NCI-H2171 treated with DMSO at 0.1 percent for 48 hours (cell line): Measurements from ENCODE around the gene TPBGL.

Experiments used
- DNase-seq: peaks from one replicate; lab custom pipeline; 2025; lab: John Stamatoyannopoulos, UW

The TPBGL gene, protein sequence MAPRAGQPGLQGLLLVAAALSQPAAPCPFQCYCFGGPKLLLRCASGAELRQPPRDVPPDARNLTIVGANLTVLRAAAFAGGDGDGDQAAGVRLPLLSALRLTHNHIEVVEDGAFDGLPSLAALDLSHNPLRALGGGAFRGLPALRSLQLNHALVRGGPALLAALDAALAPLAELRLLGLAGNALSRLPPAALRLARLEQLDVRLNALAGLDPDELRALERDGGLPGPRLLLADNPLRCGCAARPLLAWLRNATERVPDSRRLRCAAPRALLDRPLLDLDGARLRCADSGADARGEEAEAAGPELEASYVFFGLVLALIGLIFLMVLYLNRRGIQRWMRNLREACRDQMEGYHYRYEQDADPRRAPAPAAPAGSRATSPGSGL

DNA sequence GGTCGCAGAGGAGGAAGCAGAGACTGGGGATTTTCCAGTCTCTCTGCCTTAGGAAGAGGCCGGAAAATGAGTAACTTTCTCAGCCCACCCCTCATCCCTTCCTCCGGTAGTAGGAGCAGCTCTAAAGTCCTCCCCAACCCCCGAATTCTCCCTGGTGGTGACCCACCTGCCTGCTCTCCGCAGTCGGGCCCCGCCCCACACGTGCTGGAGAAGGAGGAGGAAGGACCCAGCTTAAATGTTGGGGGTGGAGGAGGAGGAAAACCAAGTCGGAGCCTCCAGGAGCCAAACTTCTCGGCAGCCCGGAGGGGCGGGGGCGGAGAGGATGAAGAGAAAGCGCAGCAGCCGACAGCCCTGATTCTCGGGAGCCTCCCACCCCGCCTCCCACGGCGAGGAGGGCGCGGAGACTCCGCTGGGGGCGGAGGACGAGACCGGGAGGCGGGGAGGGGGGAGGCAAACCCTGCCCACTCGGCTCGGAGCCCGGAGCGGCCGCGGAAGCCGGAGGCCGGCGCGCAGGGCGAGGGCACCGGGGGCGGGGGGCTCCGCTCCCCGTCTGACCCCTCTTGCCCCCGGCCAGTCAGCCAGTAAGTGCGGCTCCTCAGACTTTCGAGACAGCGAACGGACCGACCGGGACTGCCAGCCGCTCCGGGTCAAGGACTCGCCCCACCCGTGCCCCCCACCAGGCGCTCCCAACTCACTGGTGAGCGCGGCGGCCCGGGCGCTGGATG, at the start of gene TPBGL:
Gene TPBGL, plus strand, starts transcription at position 464 of the 725 bp plus-strand sequence. CDS start 276 bp downstream, outside the sequence.
- no peak for DNase-seq

DNA sequence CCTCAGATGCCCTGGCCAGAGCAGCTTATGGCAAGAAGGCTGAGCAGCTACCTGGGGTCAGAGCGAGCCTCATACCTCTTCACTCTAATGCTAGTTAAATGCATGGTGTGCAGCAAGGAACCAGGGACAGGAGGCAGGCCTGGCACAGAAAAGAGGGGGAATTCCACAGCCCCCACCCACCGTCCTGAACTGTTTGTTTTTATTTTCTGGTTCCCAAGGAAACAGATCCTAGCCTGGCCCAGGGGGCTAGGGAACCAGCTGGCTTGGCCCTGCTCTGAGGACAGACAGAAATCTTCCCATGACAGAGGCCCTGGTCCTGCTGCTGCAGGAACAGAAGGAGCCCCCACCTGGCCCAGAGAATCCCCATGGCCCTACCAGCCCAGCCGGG, 49.2 kb upstream of the TPBGL start:
- DNase-seq = peak; percentile 61

DNA sequence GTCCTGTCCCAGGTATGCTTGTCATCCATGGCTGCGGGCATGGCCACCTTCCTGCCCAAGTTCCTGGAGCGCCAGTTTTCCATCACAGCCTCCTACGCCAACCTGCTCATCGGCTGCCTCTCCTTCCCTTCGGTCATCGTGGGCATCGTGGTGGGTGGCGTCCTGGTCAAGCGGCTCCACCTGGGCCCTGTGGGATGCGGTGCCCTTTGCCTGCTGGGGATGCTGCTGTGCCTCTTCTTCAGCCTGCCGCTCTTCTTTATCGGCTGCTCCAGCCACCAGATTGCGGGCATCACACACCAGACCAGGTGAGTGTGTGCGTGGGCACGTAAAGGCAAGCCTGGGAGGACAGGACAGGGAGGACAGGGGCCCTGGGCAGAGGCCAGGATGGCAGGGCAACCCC, 47.3 kb upstream of the TPBGL start:
- DNase-seq = no peak

DNA sequence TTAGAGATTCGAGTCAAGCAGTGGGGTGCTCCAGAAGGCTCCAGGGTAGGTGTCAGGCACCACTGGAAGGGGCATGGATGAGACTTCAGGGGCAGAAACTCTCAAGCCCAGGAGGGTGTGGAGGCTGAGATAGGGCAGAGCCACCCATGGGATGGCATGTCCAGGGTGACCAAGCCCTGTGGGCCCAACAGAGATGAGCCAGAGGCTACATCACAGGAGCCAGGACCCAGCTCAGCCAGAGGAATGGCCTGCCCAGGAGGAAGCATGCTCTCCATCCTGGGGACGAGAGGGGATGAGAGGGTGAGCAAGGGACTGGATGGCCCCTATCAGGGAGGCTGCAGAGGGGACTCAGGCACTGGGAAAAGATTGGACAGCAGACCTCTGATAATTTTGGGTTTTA, 46.9 kb upstream of the TPBGL start:
- no peak for DNase-seq

DNA sequence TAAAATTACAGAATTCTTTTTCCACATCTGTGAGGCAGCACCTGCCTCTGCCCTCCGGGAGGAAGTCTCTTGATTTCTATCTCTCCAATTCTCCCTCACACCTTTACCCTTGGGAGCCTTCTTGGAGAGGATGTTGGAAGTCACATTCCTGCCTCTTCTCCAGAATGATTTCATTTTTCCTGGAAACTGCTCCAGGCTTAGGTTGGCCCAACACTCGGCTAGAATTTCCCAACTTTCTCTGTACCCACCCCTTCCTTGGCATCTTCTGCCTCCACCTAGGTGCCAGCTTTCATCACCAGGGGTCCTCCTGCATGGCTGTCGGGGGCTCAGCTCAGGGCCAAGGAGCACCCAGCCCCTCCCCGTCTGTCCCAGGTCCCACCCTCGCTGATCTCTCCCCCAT, 46.4 kb upstream of the TPBGL start:
- no peak for DNase-seq

DNA sequence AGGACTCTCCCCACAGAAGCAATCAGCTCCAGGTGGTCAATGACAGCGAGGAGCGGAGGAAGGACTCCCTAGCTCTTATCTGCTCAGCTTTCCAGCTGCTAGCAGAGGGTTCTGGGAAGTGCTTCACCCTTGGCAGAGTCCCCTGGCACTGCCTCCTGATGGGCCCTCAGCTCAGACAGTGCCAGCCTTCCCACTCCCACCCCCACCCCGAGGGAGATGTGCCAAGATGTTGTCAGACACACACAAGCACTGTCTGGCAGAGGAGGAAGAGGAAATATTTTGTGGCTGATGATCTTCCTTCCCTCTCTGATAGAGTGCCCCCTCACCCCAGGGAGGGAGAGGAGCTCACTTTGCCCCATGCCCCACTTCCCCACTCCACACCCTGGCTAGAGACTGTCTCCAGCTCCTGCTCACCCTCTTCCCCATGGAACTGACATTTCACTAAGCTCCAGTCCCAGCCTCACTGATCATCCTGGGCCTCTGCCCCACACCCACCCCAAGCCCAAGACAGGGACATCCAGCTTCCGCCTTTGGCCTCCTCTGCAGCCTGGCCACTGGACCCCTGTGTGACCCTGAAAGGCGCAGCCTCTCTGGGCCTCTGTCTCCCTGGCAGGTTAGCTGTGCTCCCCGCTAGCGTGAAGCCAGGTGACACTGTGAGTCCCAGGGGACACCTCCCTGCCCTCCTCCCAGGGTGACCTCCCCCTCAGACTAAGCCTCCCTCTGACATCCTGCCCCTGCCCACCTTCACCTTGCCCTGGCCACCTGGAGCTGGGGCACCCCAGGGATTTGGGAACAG, 45.2 kb upstream of the TPBGL start:
- peak; percentile 11 for DNase-seq

DNA sequence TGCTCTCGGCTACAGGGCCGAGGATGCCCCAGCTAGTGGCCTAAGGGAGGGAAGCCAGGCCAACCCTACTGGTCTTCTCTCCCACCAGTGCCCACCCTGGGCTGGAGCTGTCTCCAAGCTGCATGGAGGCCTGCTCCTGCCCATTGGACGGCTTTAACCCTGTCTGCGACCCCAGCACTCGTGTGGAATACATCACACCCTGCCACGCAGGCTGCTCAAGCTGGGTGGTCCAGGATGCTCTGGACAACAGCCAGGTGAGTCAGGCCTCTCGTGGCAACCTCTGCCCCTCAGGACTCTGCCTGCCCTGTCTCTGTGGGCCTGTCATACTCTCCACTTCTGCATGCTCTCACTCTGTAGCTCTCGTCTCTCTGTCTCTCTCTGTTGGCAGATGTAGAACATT, 44.1 kb upstream of the TPBGL start:
- no peak for DNase-seq

DNA sequence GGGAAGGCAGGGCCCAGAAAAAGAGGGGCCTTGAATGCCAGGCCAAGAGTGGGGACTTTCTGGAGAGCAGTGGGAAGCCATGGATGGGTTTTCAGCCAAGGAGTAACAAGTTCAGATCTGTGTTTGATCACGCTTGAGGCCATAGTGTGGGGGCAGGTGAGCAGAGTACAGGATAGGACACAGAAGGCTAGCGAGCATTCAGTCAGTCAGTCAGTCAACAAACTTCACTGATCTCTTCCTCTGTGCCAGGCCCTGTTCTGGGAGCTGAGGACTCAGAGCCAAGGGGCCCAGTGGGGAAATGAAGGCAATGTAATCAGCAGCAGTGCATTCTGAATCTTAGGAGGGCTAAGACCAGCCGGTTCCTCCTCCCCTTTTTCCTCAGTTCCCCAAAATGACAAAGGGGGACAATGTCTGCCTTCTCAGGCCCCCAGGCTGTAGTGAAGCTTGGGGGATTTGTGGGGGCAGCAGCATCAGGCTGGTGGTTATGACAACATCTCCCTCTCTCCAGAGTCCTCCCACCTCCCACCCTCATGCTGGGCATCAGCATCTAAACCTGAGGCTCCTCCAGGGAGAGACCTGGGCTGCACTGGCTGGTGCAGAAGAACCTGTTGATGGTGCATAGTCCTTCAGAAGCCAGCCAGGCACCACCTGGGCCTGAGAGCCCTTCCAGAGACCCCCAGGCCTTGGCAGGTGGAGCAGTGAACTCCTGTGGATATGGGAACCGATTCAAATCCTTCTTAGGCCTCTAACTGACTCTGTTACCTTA, 42.9 kb upstream of the TPBGL start:
- no peak for DNase-seq

DNA sequence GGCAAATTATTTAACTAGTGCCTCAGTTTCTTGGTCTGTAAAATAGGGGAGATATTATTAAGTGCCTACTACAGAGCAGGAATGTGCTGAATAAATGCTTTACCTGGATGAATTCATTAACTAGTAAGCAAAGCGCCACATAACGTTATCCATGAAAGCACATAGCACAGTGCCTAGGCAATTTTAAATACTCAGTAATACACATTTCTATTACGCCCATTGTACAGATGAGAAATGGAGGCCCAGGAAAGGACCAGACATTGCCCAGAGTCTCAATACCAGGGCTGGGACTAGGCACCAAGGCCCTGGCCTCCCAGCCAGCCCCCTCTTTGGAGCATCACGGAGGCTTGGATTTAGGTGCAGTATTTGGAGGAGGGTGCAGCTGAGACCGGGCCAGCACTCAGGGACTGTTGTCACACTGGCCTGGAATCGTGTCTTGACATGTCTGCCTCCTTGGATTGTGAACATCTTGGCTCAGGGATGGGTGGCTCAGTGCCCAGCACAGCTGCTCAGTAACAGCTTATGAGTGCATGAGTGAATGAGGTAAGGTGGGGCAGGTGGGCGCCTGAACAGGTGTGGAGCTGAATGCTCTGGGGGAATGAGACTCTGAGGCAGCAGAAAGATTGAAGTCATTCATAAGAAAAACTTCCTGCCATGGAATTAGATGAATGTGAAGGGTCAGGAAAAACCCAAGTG, 42.1 kb upstream of the TPBGL start:
- peak; percentile 86 for DNase-seq

DNA sequence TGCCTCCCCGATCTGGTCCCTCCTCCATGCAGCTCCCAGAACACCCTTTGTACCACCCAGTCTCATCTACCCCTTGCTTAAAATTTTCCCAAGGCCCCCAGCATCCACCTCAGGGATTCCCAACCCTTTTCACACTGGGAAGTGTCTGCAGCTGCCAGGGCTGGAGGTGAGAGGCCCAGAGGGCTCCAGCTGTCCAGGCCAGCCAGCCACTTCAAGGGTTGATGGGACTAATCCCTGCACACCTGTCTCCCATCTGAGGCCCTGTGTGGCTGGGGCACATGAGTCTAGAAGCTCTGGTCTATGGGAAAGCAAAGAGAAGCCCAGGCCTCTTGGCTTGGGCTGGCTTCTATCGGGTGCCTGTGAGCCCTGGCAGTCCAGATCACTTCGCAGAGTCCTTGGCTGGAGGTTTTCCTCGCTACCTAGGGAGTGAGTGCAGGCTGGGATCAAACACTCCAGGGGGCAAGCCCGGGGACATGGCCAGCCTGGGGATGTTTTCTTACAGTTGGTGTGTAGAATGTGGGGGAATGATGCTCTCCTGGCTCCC, 41.1 kb upstream of the TPBGL start:
- DNase-seq = peak; percentile 49

DNA sequence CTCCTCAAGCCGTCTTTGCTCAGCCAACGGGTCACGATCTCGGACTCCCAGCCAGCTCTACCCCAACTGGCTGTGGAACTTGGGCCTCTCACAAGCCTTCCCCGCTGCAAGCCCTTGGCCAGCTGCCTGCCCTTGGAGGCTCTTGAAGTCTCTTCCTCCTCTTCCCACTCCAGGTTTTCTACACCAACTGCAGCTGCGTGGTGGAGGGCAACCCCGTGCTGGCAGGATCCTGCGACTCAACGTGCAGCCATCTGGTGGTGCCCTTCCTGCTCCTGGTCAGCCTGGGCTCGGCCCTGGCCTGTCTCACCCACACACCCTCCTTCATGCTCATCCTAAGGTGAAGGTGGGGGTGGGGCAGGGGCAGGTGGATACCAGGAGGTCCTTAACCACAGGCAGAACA, 40.5 kb upstream of the TPBGL start:
- DNase-seq = no peak

DNA sequence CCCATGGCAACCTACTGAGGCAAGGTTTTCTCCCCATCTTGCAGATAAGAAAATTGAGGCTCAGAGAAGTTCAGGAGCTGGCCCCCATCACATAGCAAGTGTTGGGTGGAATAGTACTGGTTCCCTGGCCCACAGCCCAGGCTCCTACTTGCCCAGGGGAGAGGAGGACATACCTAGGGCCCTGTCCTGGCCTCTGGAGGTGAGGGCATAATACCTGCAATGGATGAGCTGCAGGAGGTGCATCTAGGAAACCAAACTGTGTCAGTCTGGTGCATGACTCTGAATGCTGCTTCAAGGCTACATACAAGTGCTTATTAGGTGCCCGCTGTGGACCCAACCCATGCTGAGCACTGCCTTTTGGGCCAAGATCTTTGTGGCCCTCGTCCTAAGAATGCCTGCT, 40.0 kb upstream of the TPBGL start:
- no peak for DNase-seq

DNA sequence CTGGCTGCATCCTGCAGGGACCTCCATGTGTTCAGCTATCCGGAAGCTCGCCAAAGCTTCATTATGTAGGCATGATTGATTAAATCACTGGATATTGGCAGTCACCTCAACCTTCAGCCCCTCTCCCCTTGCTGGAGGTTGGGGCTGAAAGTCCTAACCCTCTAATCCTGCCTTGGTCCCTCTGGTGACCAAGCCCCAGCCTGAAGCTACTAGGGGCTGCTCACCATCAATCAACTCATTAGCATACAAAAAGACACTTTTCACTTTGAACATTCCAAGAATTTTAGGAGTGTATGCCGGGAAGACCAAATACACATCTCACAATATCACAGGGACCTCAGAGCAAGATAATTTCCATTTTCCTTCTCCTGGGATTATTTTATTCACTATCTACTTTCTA, 38.8 kb upstream of the TPBGL start:
- no peak for DNase-seq

DNA sequence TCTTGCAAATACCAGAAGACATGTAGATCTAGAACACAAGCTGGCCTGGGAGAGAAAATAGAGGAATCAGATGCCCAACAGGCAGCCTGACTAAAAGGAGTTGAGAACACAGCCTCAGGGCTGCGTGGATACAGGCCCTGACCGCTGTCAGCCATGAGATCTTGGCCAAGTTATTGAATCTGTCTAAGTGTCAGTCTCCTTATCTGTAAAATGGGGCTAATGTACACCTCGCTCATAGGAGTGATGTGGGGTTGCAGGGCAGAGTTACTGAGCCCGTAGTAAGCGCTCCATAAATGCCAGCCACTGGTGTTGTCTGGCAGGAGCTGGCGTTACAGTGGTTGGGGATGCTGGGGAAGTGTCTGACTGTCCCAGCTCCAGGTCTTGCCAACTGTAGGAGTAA, 38.4 kb upstream of the TPBGL start:
- DNase-seq = no peak

DNA sequence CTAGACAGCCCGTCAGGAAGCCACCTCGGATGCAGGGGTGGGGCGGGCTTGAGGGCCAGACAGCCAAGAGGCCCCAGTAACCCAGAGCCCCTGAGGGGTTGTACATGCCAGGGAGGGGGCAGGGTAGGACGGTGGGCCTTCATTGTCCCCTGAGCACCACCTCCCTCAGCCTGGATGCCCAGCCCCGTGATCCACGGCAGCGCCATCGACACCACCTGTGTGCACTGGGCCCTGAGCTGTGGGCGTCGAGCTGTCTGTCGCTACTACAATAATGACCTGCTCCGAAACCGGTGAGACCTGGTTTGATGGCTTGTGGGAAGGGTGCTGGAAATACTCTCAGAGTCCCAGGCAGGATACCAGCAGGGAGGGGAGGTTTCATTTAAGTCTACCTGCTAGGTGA, 37.4 kb upstream of the TPBGL start:
- DNase-seq = no peak

DNA sequence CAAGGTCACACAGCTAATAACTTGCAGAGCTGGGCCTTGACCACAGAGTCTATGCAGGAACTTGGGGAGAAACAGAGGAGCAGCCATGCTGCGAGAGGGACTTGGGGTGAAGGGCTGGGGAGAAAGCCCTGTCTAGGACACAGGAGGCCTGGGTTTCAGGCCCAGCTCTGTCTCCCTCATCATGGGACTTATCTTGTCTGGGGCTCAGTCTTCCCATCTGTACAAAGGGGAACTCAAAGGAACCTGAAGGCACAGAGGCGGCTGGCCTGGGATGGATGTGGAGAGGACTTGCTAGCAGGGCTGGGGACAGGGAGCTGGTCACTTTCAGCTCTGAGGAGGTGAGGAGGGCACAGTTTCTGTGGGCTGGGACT, 36.9 kb upstream of the TPBGL start:
- no peak for DNase-seq

DNA sequence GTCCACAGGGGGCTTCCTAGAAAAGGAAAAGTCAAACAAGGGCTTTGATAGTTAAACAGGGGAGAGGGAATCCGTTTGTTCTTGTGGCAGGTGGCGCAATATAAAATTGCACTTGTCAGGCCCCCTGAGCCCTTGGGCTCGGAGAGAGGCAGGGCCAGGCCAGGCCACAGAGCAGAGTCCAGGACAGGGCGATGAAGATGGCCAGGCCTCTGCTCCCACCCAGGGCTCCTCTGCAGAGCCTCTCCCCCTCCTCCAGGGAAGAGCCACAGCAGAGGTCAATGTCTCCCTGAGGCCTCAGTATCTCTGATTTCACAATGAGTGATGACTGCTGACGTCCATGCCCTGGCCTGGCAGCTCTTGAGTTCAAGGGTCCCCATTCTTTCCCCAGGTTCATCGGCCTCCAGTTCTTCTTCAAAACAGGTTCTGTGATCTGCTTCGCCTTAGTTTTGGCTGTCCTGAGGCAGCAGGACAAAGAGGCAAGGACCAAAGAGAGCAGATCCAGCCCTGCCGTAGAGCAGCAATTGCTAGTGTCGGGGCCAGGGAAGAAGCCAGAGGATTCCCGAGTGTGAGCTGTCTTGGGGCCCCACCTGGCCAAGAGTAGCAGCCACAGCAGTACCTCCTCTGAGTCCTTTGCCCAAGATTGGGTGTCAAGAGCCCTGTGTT, 36.4 kb upstream of the TPBGL start:
- DNase-seq = no peak

DNA sequence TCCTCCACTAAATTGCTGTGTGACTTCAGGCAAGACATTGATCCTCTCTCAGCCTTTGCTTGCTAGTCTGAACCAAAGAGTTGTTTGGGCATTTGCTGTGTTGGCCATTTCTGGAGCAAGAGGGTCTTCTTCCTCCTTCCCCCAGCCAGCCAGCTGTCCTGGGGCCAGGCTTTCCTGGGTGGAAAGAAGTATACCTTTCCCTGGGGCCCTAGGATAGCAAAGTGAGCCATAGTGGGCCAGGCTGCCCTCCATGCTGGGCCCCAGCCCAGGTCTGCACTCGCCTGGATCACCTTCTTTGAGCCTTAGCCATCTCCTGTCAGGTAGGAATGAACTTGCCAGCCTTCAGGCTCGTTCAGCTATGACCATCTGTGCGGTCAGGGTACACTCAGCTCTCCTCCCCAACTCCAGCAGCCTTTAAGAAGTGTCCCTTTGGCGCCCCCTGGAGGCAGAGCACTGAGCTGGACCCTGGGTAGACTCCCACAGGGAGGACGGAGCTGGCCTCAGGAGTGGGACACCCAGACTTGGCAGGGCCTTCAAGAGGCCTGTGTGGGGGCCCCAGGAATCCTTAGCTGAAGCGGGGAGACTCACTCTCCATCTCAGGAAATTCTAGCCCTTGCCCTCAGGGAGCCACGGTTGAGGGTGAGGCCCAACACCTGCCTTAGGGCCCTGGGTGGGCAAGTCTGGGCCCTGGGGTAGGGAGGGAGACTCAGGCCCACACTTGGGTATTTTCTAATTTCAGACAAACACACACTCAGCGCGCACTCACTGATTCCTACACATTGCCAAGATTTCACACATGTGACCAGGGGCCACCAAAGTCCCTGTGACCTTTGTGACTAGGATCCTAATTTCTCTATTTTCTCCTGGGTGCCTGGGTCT, 35.6 kb upstream of the TPBGL start:
- DNase-seq = peak; percentile 9

DNA sequence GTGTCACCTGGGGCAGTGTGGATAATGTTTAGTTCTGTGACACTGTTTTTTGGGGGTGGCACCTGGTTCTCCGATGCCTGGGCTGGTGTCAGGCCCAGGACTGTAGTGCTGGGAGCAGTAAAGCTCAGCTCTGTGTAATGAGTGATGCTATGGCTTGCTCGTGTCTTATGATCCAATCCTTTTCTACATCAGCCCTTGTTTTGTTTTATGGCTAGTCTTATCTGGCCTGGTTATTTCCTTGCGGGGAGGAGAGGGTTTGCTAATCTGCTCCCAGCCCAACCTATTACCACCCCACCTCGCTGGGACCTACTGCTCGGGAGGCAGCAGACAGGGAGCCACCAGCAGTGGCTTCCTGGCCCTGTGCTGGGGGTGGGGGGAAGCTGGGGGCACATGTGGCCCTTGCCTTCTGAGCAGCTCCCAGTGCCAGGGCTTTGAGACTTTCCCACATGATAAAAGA, 35.0 kb upstream of the TPBGL start:
- no peak for DNase-seq

DNA sequence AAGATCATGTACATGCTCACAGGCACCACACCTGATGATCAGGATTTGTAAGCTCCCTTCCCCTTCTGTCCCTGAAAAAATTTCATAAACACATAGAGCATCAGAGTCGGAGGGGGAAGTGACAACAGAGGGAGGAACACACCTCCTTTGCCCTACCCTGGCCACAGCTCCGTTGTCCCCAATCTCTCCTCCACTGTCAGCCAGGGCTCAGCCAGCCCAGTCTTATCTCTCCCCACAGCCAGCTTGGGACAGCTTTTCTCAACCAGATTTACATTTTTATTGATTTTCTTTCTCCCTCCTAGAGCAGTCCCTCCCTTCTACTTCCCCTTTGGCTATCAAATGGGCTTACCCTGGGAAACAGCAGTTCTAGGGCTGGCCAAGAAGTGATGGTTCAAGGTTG, 32.1 kb upstream of the TPBGL start:
- DNase-seq = no peak
